Measurements from ENCODE around the gene PIGBOS1.
"Not testable (repeated sequence)": the region's sequence is repeated elsewhere in the genome, so short reads cannot be mapped to it uniquely, and the experiment has no call there.

The PIGBOS1 gene

GRCh38 chr15:55290528-55291057, 28.3 kb downstream of the PIGBOS1 start:
- Histone ChIP-seq H3K9me3 (ENCODE audit: insufficient read depth, low read depth, low read length) (no peaks in the 10 kb centered on the region), H3K4me1 (ENCODE audit: insufficient read depth, low read length) (no peaks in the 10 kb centered on the region), H3K27me3 (ENCODE audit: insufficient read depth, low read length) (peaks cover 12% of the 10 kb centered on the region), H3K4me3 (ENCODE audit: low read length) (peak overlapping the region; percentile 84), H3K36me3 (ENCODE audit: insufficient read depth, low read length) (no peaks in the 10 kb centered on the region), H3K27ac (ENCODE audit: low read depth, low read length) (no peak overlapping the region), H3K9ac (ENCODE audit: low read depth, low read length) (peak overlapping the region; percentile 74)
- WGBS, result 28% methylated on average over 17 of the region's 17 CpGs

DNA sequence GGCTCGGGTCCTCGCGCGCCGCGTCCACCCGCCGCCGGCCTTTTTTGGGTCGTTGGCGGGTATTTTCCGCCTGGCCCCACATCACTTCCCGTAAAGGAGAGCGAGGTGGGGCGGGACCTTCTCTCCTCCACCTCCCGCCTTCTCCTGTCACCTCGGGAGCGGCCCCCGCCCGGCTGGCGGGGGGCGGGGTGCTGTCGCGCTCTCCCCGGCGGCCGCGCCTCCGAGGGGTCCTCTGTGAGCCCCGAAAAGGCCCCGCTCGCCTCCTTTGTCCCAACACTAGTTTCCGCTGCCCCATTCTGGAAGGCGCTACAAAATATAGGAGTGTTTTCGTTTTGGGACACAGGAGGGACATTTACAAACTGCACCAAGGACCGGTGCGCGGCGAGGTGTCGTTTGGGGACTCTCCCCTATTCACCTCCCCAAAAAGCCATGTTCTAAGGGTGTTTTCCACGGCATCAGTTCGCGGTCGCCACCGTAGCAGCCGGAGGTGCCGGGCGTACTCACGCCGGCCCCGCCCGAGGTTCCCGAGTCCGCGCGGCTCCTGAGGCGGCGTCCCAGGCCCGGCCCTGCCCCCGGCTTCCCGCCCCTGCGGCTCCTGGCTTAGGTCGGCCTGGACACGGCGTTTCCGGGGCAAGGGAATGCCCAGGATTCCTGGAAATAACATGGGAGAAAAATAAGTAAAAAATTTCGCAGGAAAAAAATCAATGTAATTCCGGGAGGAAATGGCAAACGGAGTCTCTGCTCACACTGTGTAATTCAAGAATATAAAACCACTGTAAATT, 29.0 kb downstream of the PIGBOS1 start, which contains the start of gene RAB27A:
Gene RAB27A, minus strand, starts transcription at position 68 of the 782 bp plus-strand sequence. CDS start 54,879 bp downstream, outside the sequence.
- Histone ChIP-seq H3K4me3 (ENCODE audit: low read length) (peak within 1 kb of the TSS; percentile 84), H3K27ac (ENCODE audit: low read depth, low read length) (peak within 1 kb of the TSS; percentile 35; the same call in 1 of the 2 replicates), H3K27me3 (ENCODE audit: insufficient read depth, low read length) (peaks cover 12% of the 10 kb centered on the region), H3K9me3 (ENCODE audit: insufficient read depth, low read depth, low read length) (no peaks in the 10 kb centered on the region), H3K36me3 (ENCODE audit: insufficient read depth, low read length) (no peaks in the 10 kb centered on the region), H3K4me1 (ENCODE audit: insufficient read depth, low read length) (peaks cover under 1% of the 10 kb centered on the region; the same call in 1 of the 2 replicates), H3K9ac (ENCODE audit: low read depth, low read length) (peak within 1 kb of the TSS; percentile 74)
- under 1% methylated on average over 68 of the region's 69 CpGs for WGBS

DNA sequence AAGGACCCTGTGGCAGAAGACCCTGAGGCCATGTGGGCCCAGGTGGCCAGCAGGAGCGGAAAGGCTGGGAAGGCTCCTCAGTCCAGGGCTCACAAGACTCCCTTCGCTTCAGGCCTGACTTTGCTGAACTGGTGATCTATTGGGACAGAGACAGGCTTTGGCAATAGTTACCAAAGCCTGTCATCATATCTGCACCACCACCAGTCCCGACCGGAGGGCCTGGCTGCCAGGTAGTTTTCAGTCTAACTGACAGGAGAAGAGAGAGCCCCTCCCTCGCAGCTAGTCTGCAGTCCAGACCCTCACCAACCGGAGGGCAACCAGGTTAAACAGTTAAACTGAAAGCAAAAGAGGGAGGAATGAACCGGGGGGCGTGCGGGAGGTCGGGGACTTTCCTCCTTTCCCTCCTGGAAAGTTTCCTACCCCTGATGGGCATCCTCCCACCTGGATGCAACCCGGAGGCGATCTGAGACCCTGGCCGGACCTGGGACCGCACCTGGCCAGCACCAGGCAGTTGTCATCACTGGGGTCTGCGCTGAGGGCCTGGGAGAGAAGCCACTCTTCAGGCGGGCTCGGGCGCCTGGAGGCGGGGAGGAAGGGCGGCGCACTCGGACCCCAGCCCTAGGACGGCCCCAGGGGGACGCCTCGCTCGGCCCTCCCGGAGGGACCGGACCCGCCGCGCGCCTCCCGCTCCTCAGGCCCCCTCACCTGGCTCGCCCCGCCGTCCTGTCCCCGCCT, 29.7 kb downstream of the PIGBOS1 start:
- Histone ChIP-seq H3K9ac (ENCODE audit: low read depth, low read length) (peak overlapping the region; percentile 74), H3K27me3 (ENCODE audit: insufficient read depth, low read length) (peaks cover 12% of the 10 kb centered on the region), H3K27ac (ENCODE audit: low read depth, low read length) (no peak overlapping the region), H3K36me3 (ENCODE audit: insufficient read depth, low read length) (no peaks in the 10 kb centered on the region), H3K4me3 (ENCODE audit: low read length) (peak overlapping the region; percentile 84), H3K4me1 (ENCODE audit: insufficient read depth, low read length) (peaks cover 5% of the 10 kb centered on the region; the same call in 1 of the 2 replicates), H3K9me3 (ENCODE audit: insufficient read depth, low read depth, low read length) (no peaks in the 10 kb centered on the region)
- 4% methylated on average over 36 of the region's 37 CpGs for WGBS

GRCh38 chr15:55288006-55288717, 30.8 kb downstream of the PIGBOS1 start:
- H3K27me3 ChIP-seq (ENCODE audit: insufficient read depth, low read length), result peaks cover 12% of the 10 kb centered on the region
- H3K36me3 ChIP-seq (ENCODE audit: insufficient read depth, low read length), result no peaks in the 10 kb centered on the region
- H3K9ac ChIP-seq (ENCODE audit: low read depth, low read length), result no peak overlapping the region
- 96% methylated on average over 7 of the region's 8 CpGs for WGBS
- H3K27ac ChIP-seq (ENCODE audit: low read depth, low read length), result no peak overlapping the region
- no peak overlapping the region for H3K4me3 ChIP-seq (ENCODE audit: low read length)
- H3K4me1 ChIP-seq (ENCODE audit: insufficient read depth, low read length), result peaks cover 5% of the 10 kb centered on the region; the same call in 1 of the 2 replicates
- no peaks in the 10 kb centered on the region for H3K9me3 ChIP-seq (ENCODE audit: insufficient read depth, low read depth, low read length)

DNA sequence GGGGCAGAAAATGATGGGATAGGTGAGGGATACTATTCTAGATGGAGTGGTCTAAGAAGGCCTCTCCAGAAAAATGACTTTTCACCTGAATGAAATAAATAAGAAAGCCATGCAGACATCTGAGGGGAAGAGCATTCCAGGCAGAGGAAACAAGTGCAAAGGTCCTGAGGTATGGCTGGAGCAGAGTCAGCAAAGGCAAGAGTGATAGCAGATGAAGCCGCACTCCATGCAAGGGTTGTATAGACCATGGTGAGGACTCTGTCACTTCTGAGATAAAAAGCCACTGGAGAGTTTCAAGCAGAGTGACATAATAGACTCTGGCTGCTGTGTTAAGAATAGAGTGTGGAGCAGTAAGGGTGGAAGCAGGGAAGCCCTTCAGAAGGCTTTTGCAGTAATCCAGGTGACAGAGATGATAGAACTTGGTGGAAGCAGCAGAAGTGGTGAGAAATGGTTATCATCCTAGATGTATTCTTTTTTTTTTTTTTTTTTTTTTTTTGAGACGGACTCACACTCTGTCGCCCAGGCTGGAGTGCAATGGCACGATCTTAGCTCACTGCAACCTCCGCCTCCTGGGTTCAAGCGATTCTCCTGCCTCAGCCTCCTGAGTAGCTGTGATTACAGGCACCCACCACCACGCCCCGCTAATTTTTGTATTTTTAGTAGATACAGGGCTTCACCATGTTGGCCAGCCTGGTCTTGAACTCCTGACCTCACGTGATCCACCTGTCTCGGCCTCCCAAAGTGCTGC, 32.3 kb downstream of the PIGBOS1 start:
- H3K9ac ChIP-seq (ENCODE audit: low read depth, low read length); H3K4me1 ChIP-seq (ENCODE audit: insufficient read depth, low read length); H3K27ac ChIP-seq (ENCODE audit: low read depth, low read length); H3K4me3 ChIP-seq (ENCODE audit: low read length); H3K9me3 ChIP-seq (ENCODE audit: insufficient read depth, low read depth, low read length); H3K36me3 ChIP-seq (ENCODE audit: insufficient read depth, low read length): not testable (repeated sequence)
- 96% methylated on average over 10 of the region's 10 CpGs for WGBS
- peaks cover 12% of the 10 kb centered on the region for H3K27me3 ChIP-seq (ENCODE audit: insufficient read depth, low read length)

GRCh38 chr15:55284426-55284825, 34.5 kb downstream of the PIGBOS1 start:
- no peak overlapping the region for H3K9ac ChIP-seq (ENCODE audit: low read depth, low read length)
- 83% methylated on average over 1 of the region's 1 CpG for whole genome bisulfite sequencing
- no peak overlapping the region for H3K4me3 ChIP-seq (ENCODE audit: low read length)

DNA sequence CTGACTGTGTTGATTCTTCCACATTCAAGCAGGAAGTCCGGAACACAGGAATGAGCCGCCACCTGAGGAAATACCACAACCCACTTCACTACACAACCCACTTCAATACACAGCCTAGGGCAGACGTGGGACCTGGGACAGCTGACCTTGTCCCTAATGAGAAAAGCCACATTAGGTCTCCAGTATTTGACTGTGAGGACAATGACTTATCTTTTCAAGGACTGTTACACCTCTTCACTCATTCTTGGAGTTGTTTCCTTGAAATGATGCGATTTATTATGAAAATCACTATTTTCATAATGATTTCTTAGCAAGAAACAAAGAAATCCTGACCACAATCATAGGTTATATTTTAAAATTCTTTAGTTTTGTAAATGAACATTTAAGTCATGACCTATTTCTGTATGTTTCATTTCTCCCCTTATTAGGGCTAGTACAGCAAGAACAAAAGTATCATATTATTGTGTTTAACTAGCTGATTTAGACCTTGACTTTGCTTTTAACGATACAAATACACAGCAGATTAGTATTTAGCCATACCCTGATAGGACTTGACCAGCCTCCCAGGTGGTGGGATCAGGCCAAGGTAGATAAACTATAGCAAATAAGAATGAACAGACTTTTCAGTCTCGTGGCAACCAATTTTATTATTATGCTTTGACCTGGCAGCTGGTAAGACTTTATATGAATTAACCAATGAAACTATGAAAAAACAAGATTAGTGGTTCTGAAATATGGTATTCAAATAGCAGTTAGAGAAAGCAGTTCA, 35.4 kb downstream of the PIGBOS1 start:
- H3K36me3 ChIP-seq (ENCODE audit: insufficient read depth, low read length), result no peaks in the 10 kb centered on the region
- H3K4me3 ChIP-seq (ENCODE audit: low read length), result no peak overlapping the region
- H3K27ac ChIP-seq (ENCODE audit: low read depth, low read length), result no peak overlapping the region
- H3K9me3 ChIP-seq (ENCODE audit: insufficient read depth, low read depth, low read length), result no peaks in the 10 kb centered on the region
- no peak overlapping the region for H3K9ac ChIP-seq (ENCODE audit: low read depth, low read length)
- peaks cover 4% of the 10 kb centered on the region for H3K27me3 ChIP-seq (ENCODE audit: insufficient read depth, low read length)
- peaks cover 10% of the 10 kb centered on the region; the same call in 1 of the 2 replicates for H3K4me1 ChIP-seq (ENCODE audit: insufficient read depth, low read length)
- 91% methylated on average over 5 of the region's 6 CpGs for WGBS

More at GRCh38 chr15:55284426-55284825, 34.5 kb downstream of the PIGBOS1 start:
- peaks cover 12% of the 10 kb centered on the region for H3K27me3 ChIP-seq (ENCODE audit: insufficient read depth, low read length)
- peaks cover 10% of the 10 kb centered on the region; the same call in 1 of the 2 replicates for H3K4me1 ChIP-seq (ENCODE audit: insufficient read depth, low read length)
- H3K9me3 ChIP-seq (ENCODE audit: insufficient read depth, low read depth, low read length), result no peaks in the 10 kb centered on the region
- H3K36me3 ChIP-seq (ENCODE audit: insufficient read depth, low read length), result no peaks in the 10 kb centered on the region
- no peak overlapping the region for H3K27ac ChIP-seq (ENCODE audit: low read depth, low read length)

- Histone ChIP-seq H3K4me3 (ENCODE audit: low read length) (no peak overlapping the region), H3K27me3 (ENCODE audit: insufficient read depth, low read length) (no peaks in the 10 kb centered on the region), H3K27ac (ENCODE audit: low read depth, low read length) (no peak overlapping the region), H3K9ac (ENCODE audit: low read depth, low read length) (no peak overlapping the region), H3K36me3 (ENCODE audit: insufficient read depth, low read length) (no peaks in the 10 kb centered on the region), H3K4me1 (ENCODE audit: insufficient read depth, low read length) (peaks cover 10% of the 10 kb centered on the region; the same call in 1 of the 2 replicates), H3K9me3 (ENCODE audit: insufficient read depth, low read depth, low read length) (no peaks in the 10 kb centered on the region)
- 83% methylated on average over 5 of the region's 5 CpGs for WGBS
Observed at GRCh38 chr15:55282284-55282833, 36.6 kb downstream of the PIGBOS1 start.

DNA sequence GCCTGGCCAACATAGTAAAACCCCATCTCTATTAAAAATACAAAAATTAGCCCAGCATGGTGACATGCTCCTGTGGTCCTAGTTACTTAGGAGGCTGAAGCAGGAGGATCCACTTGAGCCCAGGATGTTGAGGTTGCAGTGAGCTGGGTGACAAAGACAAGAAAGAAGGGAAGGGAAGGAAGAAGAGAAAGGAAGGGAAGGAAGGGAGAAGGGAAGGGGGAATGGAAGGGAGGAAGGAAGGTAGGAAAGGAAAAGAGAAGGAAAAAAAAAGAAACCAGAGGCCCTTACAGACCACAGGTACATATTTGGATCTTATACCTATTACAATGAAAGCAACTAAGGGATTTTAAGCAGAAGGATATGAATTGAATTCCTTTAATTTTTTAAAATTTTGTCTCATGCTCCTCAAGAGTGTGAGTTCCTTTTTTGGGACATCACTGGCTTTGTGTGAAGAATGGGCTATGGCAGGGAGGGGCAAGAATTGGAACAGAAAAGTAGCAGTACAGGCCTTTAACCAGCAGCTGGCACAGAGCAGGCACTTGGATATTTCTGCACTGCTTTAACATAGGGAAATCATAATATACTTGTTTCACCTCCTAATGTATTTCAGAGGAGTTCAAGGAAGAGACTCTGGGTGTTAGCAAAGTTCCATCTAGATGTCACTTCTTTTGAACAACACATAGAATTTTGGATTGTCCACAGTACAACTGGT, 37.2 kb downstream of the PIGBOS1 start:
- no peaks in the 10 kb centered on the region for H3K36me3 ChIP-seq (ENCODE audit: insufficient read depth, low read length)
- no peaks in the 10 kb centered on the region for H3K9me3 ChIP-seq (ENCODE audit: insufficient read depth, low read depth, low read length)
- peaks cover 10% of the 10 kb centered on the region; the same call in 1 of the 2 replicates for H3K4me1 ChIP-seq (ENCODE audit: insufficient read depth, low read length)
- H3K27me3 ChIP-seq (ENCODE audit: insufficient read depth, low read length), result no peaks in the 10 kb centered on the region
- no peak overlapping the region for H3K9ac ChIP-seq (ENCODE audit: low read depth, low read length)
- H3K4me3 ChIP-seq (ENCODE audit: low read length), result no peak overlapping the region
- H3K27ac ChIP-seq (ENCODE audit: low read depth, low read length), result no peak overlapping the region

All from HUES64 (cell line).